Stomach (tissue), 9 donors: ENCODE results near the gene HSD17B12. TPM values are rescaled to one million over a fixed set of nuclear protein-coding genes. Genes with fewer than 3 reads are reported as not detected.

Experiments
- DNase-seq, 2 donors: peaks; one replicate each; pipeline versions ENCODE4 v3.0.0 to v3.0.0-alpha.2; 2013 to 2019
- H3K27ac ChIP-seq, 5 donors: fragments of 200-600 bp in 4 of 5; sonication (generic) in 4 of 5; one replicate each; pipeline ENCODE4 v1.5.1; 2013 to 2019; ENCODE audit warnings: mild to moderate bottlenecking in 1 of 5, moderate library complexity in 1 of 5
- H3K27me3 ChIP-seq, 3 donors: fragments of 200-600 bp; sonication (generic); one replicate each; pipeline ENCODE4 v1.5.1; 2017 to 2019; ENCODE audit warnings: mixed run types in 1 of 3
- H3K36me3 ChIP-seq, 4 donors: fragments of 200-600 bp; sonication (generic); 1 replicate in 3 of 4; 2 replicates in 1 of 4; pipeline ENCODE4 v1.5.1; 2016 to 2019
- H3K4me1 ChIP-seq, 4 donors: fragments of 200-600 bp; sonication (generic); one replicate each; pipeline ENCODE4 v1.5.1; 2016 to 2019
- H3K4me3 ChIP-seq, 4 donors: fragments of 200-600 bp; sonication (generic) in 3 of 4; one replicate each; pipeline ENCODE4 v1.5.1; 2016 to 2019; ENCODE audit warnings: mild to moderate bottlenecking in 1 of 4
- H3K9me3 ChIP-seq, 4 donors: fragments of 200-600 bp; sonication (generic); one replicate each; pipeline ENCODE4 v1.5.1; 2016 to 2019
- EP300 ChIP-seq: sonication (generic); formaldehyde crosslinking; IDR thresholded peaks from one replicate; pipeline ENCODE4 v1.6.1; 2017; ENCODE audit warnings: antibody characterized with exemption
- POLR2A ChIP-seq, 4 donors: fragments of 450-650 bp; IDR thresholded peaks; one replicate each; pipeline ENCODE4 v1.6.1; 2016; ENCODE audit warnings: antibody characterized with exemption in 4 of 4, control low read depth in 2 of 4, mild to moderate bottlenecking in 1 of 4, moderate library complexity in 1 of 4
- POLR2AphosphoS5 ChIP-seq, 3 donors: sonication (generic); formaldehyde crosslinking; IDR thresholded peaks; one replicate each; pipeline ENCODE4 v1.6.1; 2016; ENCODE audit warnings: antibody characterized with exemption in 3 of 3
- WGBS, 5 donors: extraction: QIAGEN DNeasy Blood & Tissue Kit in 3 of 5; methylation state at CpG; one replicate each; pipeline versions ENCODE4 v1.1.5 to v1.1.7; 2013 to 2018; 5-methylcytosine and 5-hydroxymethylcytosine counted together
- intact Hi-C: fragments of 100-400 bp; cut with DNase I; formaldehyde crosslinking; loops from one replicate; pipeline ENCODE4 v1.15.1; 2023; ENCODE audit warnings: low total_unique reads
- polyA plus RNA-seq, 3 donors: library from polyadenylated mRNA; stranded (reverse); fragments of 200-250 nt; gene quantifications; one replicate each; pipeline ENCODE4 v1.2.3, GENCODE V29; 2013
- total RNA-seq, 5 donors: library from RNA; depleted of rRNA; stranded (reverse); fragments of >200 nt; gene quantifications; one replicate each; pipeline versions ENCODE4 v1.1.0 to v1.2.3, GENCODE V29; 2014 to 2016
- TF ChIP-seq, protein P1 (sequence below), 7 experiments: fragments of 450-650 bp in 4 of 7; fragments of 200-600 bp in 3 of 7; sonication (generic) in 3 of 7; IDR thresholded peaks; one replicate each; pipeline ENCODE4 v1.5.1; 2016 to 2019; ENCODE audit warnings: antibody characterized with exemption in 7 of 7, control low read depth in 2 of 7, mild to moderate bottlenecking in 1 of 7
- donor health status: healthy with polysubstance abuse.
- donor health status: Bipolar disorder and iron deficiency.
- donor health status: healthy.

The HSD17B12 gene
- total and polyA plus RNA-seq, 8 donors = 25.8 to 169 (median 52.4) TPM

DNA sequence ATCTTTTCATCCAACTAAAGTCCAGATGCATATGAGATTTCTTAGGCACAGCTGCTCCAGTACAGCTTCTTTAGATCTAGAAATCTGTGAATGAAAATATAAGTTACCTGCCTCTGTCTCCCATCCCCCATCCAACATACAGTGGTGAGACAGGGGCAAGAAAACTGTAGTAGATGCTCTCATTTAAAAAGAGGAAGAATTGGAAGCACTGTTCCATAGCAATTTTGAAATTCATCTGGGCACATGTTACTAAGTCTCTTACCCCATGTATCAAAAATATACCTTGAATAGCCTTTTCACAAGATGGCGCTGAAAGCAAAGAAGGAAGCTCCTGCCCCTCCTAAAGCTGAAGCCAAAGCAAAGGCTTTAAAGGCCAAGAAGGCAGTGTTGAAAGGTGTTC is 37.8 kb downstream of the HSD17B12 start:
- WGBS, 5 donors = 95 to 100% (median 100%) methylated on average over 1 of the region's 1 CpG
- Histone ChIP-seq H3K9me3 (peaks cover 0 to 9% (median 4%) of the 10 kb centered on the region in 4 donors), H3K27ac (no peak overlapping the region), H3K4me3 (no peak overlapping the region), H3K36me3 (peaks cover 0 to 9% (median 8%) of the 10 kb centered on the region in 4 donors), H3K27me3 (no peaks in the 10 kb centered on the region), H3K4me1 (peaks cover 0 to 8% (median 4%) of the 10 kb centered on the region in 4 donors)
- intact Hi-C loops = no loop called here
- no peak for DNase-seq
- no peak for TF ChIP-seq POLR2AphosphoS5 (IDR thresholded peaks at IDR 0.05)
- TF ChIP-seq POLR2A (IDR thresholded peaks at IDR 0.05) = no peak
- TF ChIP-seq, protein P1, sequence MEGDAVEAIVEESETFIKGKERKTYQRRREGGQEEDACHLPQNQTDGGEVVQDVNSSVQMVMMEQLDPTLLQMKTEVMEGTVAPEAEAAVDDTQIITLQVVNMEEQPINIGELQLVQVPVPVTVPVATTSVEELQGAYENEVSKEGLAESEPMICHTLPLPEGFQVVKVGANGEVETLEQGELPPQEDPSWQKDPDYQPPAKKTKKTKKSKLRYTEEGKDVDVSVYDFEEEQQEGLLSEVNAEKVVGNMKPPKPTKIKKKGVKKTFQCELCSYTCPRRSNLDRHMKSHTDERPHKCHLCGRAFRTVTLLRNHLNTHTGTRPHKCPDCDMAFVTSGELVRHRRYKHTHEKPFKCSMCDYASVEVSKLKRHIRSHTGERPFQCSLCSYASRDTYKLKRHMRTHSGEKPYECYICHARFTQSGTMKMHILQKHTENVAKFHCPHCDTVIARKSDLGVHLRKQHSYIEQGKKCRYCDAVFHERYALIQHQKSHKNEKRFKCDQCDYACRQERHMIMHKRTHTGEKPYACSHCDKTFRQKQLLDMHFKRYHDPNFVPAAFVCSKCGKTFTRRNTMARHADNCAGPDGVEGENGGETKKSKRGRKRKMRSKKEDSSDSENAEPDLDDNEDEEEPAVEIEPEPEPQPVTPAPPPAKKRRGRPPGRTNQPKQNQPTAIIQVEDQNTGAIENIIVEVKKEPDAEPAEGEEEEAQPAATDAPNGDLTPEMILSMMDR (IDR thresholded peaks at IDR 0.05) = no peak
- no peak for TF ChIP-seq EP300

DNA sequence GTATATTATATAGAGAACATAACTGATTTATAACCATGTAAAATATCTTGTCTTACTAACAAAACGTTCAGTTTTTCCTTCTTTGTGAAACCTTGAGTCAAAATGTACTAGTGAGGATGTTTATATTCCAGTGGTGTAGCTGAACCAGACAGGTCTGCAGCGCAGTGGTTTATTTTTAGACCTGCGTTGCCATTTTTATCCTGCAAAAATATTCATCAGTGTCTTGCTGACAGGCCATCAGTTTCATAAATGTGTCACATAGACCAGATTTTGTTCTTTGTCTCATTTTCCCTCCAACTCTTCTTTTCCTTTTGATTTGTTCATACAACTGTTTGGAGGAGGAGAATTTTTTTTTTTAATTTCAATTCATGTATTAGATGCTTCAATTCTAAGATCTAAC is 43.1 kb downstream of the HSD17B12 start:
- no peaks in the 10 kb centered on the region for H3K27me3 ChIP-seq
- WGBS, 5 donors = 43 to 76% (median 67%) methylated on average over 3 of the region's 3 CpGs
- H3K4me1 ChIP-seq = peaks cover 0 to 8% (median 0%) of the 10 kb centered on the region in 4 donors
- H3K36me3 ChIP-seq = peaks cover 0 to 4% (median 2%) of the 10 kb centered on the region in 4 donors
- no peak for DNase-seq
- peaks cover 0 to 1% (median under 1%) of the 10 kb centered on the region in 4 donors for H3K9me3 ChIP-seq
- H3K4me3 ChIP-seq = no peak overlapping the region
- TF ChIP-seq POLR2AphosphoS5 (IDR thresholded peaks at IDR 0.05) (no peak), POLR2A (IDR thresholded peaks at IDR 0.05) (no peak), EP300 (no peak)
- TF ChIP-seq, protein P1 (IDR thresholded peaks at IDR 0.05) = no peak
- H3K27ac ChIP-seq = no peak overlapping the region
- intact Hi-C loops = no loop called here

DNA sequence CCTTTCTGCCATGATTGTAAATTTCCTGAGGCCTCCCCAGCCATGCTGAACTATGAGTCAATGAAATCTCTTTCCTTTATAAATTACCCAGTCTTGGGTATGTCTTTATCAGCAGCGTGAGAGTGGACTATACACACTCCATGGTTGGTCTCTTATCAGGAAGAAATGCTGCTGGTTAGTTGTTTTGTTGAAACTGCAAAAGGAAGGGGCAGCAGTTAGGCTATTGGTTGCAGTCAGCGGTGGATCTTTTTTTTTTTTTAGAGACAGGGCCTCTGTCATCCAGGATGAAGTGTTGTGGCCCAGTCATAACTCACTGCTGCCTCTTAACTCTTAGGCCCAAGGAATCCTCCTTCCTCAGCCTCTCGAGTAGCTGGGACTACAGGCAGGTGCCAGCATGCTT is 51.7 kb downstream of the HSD17B12 start:
- no peaks in the 10 kb centered on the region for H3K27me3 ChIP-seq
- no peak for DNase-seq
- TF ChIP-seq, protein P1 (IDR thresholded peaks at IDR 0.05) = no peak
- TF ChIP-seq POLR2A (IDR thresholded peaks at IDR 0.05) (no peak), POLR2AphosphoS5 (IDR thresholded peaks at IDR 0.05) (no peak)
- H3K36me3 ChIP-seq = peaks cover 0 to 14% (median 11%) of the 10 kb centered on the region in 4 donors
- peaks cover 0 to 20% (median 16%) of the 10 kb centered on the region in 4 donors for H3K4me1 ChIP-seq
- WGBS, 5 donors = 73 to 81% (median 79%) methylated on average over 3 of the region's 3 CpGs
- no peak overlapping the region for H3K27ac ChIP-seq
- no peaks in the 10 kb centered on the region for H3K9me3 ChIP-seq
- no peak overlapping the region for H3K4me3 ChIP-seq
- intact Hi-C loops = no loop called here

GRCh38 chr11:43734256-43734655 is 53.7 kb downstream of the HSD17B12 start:
- no peak for DNase-seq
- no peak for TF ChIP-seq EP300
- TF ChIP-seq, protein P1 (IDR thresholded peaks at IDR 0.05) = no peak
- Histone ChIP-seq H3K9me3 (no peaks in the 10 kb centered on the region), H3K27ac (no peak overlapping the region), H3K4me1 (peaks cover 15 to 35% (median 26%) of the 10 kb centered on the region in 4 donors), H3K4me3 (no peak overlapping the region), H3K27me3 (no peaks in the 10 kb centered on the region), H3K36me3 (peaks cover 0 to 14% (median 11%) of the 10 kb centered on the region in 4 donors)
- intact Hi-C loops = no loop called here
- WGBS, 5 donors = 94 to 98% (median 97%) methylated on average over 12 of the region's 12 CpGs
